GM12878 (cell line): ENCODE data around the gene RAP1A. TPM values are rescaled to one million over a fixed set of nuclear protein-coding genes. Genes with fewer than 3 reads are reported as not detected.
A peak's percentile ranks its signal among the peaks of the same experiment; 100 is the strongest.

ENCODE experiments used
- ATAC-seq: fragments of 200-7000 bp; cut with Tn5 transposase; 3 replicates; pipeline ENCODE4 v1.9.1; 2020; ENCODE audit warnings: mild to moderate bottlenecking, moderate library complexity
- BruUV-seq: library from RNA; stranded (reverse); fragments of 400-500 nt; replicated peaks from 2 replicates; lab custom pipeline; 2021; lab: Mats Ljungman, UMichigan
- CTCF ChIA-PET: fragments of 300-600 bp; sonication (Branson Sonifier 250); formaldehyde crosslinking; extraction: SDS; loops from one replicate; lab custom pipeline; 2021; ENCODE audit warnings: inconsistent platforms; lab: Yijun Ruan, JAX
- POLR2A ChIA-PET: fragments of 350-600 bp; formaldehyde crosslinking; extraction: SDS; loops from one replicate; lab custom pipeline; 2021; ENCODE audit warnings: inconsistent platforms; lab: Charles Lee
- RAD21 ChIA-PET: fragments of 300-600 bp; sonication (Branson Sonifier 250); formaldehyde crosslinking; loops from one replicate; lab custom pipeline; 2023; ENCODE audit warnings: antibody characterized with exemption; ENCODE audit not compliant: unreplicated experiment; lab: Charles Lee
- SMC1A ChIA-PET: fragments of 300-600 bp; sonication (Branson Sonifier 250); formaldehyde crosslinking; loops from one replicate; lab custom pipeline; 2023; ENCODE audit not compliant: unreplicated experiment, uncharacterized antibody; lab: Charles Lee
- DNase-seq: peaks from one replicate; pipeline ENCODE4 v3.0.0-alpha.2; 2011; ENCODE audit warnings: low read depth, low spot score
- FAIRE-seq: peaks from 3 replicates; lab custom pipeline; 2011; peaks lifted over from hg19 to GRCh38; lab: Jason Lieb, UNC
- H2AFZ ChIP-seq: 2 replicates; pipeline ENCODE4 v1.6.0; 2011; ENCODE audit warnings: low read depth, low read length, control low read depth; ENCODE audit not compliant: control insufficient read depth
- H3K27ac ChIP-seq: 2 replicates; pipeline ENCODE4 v1.5.1; 2011; ENCODE audit warnings: control low read depth; ENCODE audit not compliant: control insufficient read depth, insufficient read depth
- H3K27me3 ChIP-seq, 2 experiments: replicated peaks in 1 of 2; 2 replicates each; pipeline versions ENCODE4 v1.6.0 to v1.6.1; 2011; ENCODE audit warnings: low read length in 1 of 2; ENCODE audit not compliant: control insufficient read depth in 2 of 2, insufficient read depth in 2 of 2
- H3K36me3 ChIP-seq, 2 experiments: 2 replicates each; pipeline ENCODE4 v1.5.1; 2011; ENCODE audit warnings: low read length in 1 of 2; ENCODE audit not compliant: control insufficient read depth in 2 of 2, insufficient read depth in 2 of 2
- H3K4me1 ChIP-seq: 2 replicates; pipeline ENCODE4 v1.6.1; 2011; ENCODE audit warnings: mild to moderate bottlenecking, low read length, moderate library complexity, mixed read lengths; ENCODE audit not compliant: control insufficient read depth, insufficient read depth
- H3K4me2 ChIP-seq: 2 replicates; pipeline ENCODE4 v1.6.0; 2011; ENCODE audit warnings: control low read depth; ENCODE audit not compliant: control insufficient read depth, insufficient read depth
- H3K4me3 ChIP-seq: fragments of 200-600 bp; sonication (generic); 2 replicates; pipeline ENCODE4 v1.5.1; 2016
- H3K79me2 ChIP-seq: 2 replicates; pipeline ENCODE4 v1.6.0; 2011; ENCODE audit warnings: low read length; ENCODE audit not compliant: control insufficient read depth, insufficient read depth
- H3K9ac ChIP-seq: 2 replicates; pipeline ENCODE4 v1.8.0; 2011; ENCODE audit warnings: low read length, control low read depth, mixed read lengths; ENCODE audit not compliant: control insufficient read depth, insufficient read depth
- H3K9me3 ChIP-seq: replicated peaks from 3 replicates; pipeline ENCODE4 v1.5.1; 2011; ENCODE audit warnings: mild to moderate bottlenecking, low read length; ENCODE audit not compliant: control insufficient read depth, insufficient read depth
- H4K20me1 ChIP-seq: 2 replicates; pipeline ENCODE4 v1.6.0; 2011; ENCODE audit not compliant: control insufficient read depth, insufficient read depth
- CEBPB ChIP-seq, 2 experiments: fragments of 150-350 bp in 1 of 2; IDR thresholded peaks; 2 replicates each; pipeline ENCODE4 v1.6.1; 2012 to 2014; ENCODE audit warnings: low read depth in 2 of 2, low read length in 2 of 2, borderline replicate concordance in 1 of 2, inconsistent platforms in 1 of 2
- FOXK2 ChIP-seq: fragments of 450-650 bp; IDR thresholded peaks from 2 replicates; pipeline ENCODE4 v1.6.1; 2017; ENCODE audit warnings: mild to moderate bottlenecking, moderate library complexity
- IKZF2 ChIP-seq, 2 experiments: fragments of 450-650 bp; IDR thresholded peaks; 2 replicates each; pipeline ENCODE4 v1.6.1; 2017; ENCODE audit warnings: mild to moderate bottlenecking in 2 of 2, moderate library complexity in 2 of 2
- IRF3 ChIP-seq: fragments of 450-650 bp; IDR thresholded peaks from 2 replicates; pipeline ENCODE4 v1.6.1; 2014; ENCODE audit warnings: mild to moderate bottlenecking
- KDM1A ChIP-seq: fragments of 200-600 bp; sonication (generic); IDR thresholded peaks from 2 replicates; pipeline ENCODE4 v1.6.1; 2016; ENCODE audit warnings: borderline replicate concordance
- NBN ChIP-seq: fragments of 450-650 bp; IDR thresholded peaks from 2 replicates; pipeline ENCODE4 v1.6.1; 2016
- POLR2AphosphoS2 ChIP-seq: IDR thresholded peaks from 2 replicates; pipeline ENCODE4 v1.6.1; 2011; ENCODE audit warnings: low read depth, mild to moderate bottlenecking, low read length, improper control_type of control experiment, moderate library complexity
- POLR2AphosphoS5 ChIP-seq: IDR thresholded peaks from 2 replicates; pipeline ENCODE4 v1.6.1; 2011; ENCODE audit warnings: mild to moderate bottlenecking, low read length, inconsistent platforms
- RFX5 ChIP-seq: IDR thresholded peaks from 2 replicates; pipeline ENCODE4 v1.6.1; 2011; ENCODE audit warnings: low read depth, low read length, improper control_type of control experiment
- SMAD1 ChIP-seq: fragments of 450-650 bp; IDR thresholded peaks from 2 replicates; pipeline ENCODE4 v1.6.1; 2018; ENCODE audit warnings: mild to moderate bottlenecking, low read depth; ENCODE audit not compliant: partially characterized antibody
- STAT1 ChIP-seq: fragments of 450-650 bp; conservative IDR thresholded peaks from 2 replicates; pipeline ENCODE4 v1.6.1; 2014; ENCODE audit warnings: antibody characterized with exemption, mild to moderate bottlenecking
- YBX1 ChIP-seq: fragments of 450-650 bp; IDR thresholded peaks from 2 replicates; pipeline ENCODE4 v1.6.1; 2016; ENCODE audit warnings: antibody characterized with exemption
- WGBS: methylation state at CpG from one replicate; pipeline ENCODE4 v1.1.6; 2016; ENCODE audit warnings: low lambda C conversion rate; ENCODE audit not compliant: insufficient replicate concordance, insufficient coverage; ENCODE audit errors: missing lambda C conversion rate; 5-methylcytosine and 5-hydroxymethylcytosine counted together
- in situ Hi-C: fragments of 300-500 bp; cut with MboI; formaldehyde crosslinking; loops from 9 replicates; pipeline ENCODE4 v1.14.3; 2018; ENCODE audit warnings: mixed read lengths
- intact Hi-C: fragments of 100-400 bp; cut with micrococcal nuclease; formaldehyde crosslinking; loops from one replicate; pipeline ENCODE4 v1.14.2; 2022; ENCODE audit not compliant: unreplicated experiment
- polyA plus RNA-seq, 11 experiments: library from polyadenylated mRNA; depleted of rRNA in 4 of 11; unstranded in 6 of 11; stranded (reverse) in 5 of 11; fragments of >200 nt; fragmentation: Nextera tagmentation in 4 of 11; fragmentation: Illumina TruSeq in 1 of 11; extraction: Ambion mirVana in 4 of 11; extraction: Trizol in 1 of 11; gene quantifications; 1 replicate in 1 of 11; 2 replicates in 10 of 11; pipeline versions ENCODE4 v1.2.1 to v1.2.3, GENCODE V29; 2011 to 2016; ENCODE audit warnings: inconsistent platforms in 2 of 11, missing spikeins in 2 of 11, low read depth in 1 of 11
- total RNA-seq, 4 experiments: library from RNA; depleted of rRNA in 3 of 4; stranded (reverse); fragments of >200 nt in 3 of 4; fragmentation: Illumina TruSeq in 1 of 4; extraction: Trizol in 1 of 4; gene quantifications; 2 replicates each; pipeline versions ENCODE4 v1.2.1 to v1.2.3, GENCODE V29; 2013 to 2021

The RAP1A gene
- total and polyA plus RNA-seq, 10 of the 15 experiments (the other 5 are each of a cell fraction or from before 2014, with no cell fraction given): 38.4 to 213 (median 86.0) TPM

DNA sequence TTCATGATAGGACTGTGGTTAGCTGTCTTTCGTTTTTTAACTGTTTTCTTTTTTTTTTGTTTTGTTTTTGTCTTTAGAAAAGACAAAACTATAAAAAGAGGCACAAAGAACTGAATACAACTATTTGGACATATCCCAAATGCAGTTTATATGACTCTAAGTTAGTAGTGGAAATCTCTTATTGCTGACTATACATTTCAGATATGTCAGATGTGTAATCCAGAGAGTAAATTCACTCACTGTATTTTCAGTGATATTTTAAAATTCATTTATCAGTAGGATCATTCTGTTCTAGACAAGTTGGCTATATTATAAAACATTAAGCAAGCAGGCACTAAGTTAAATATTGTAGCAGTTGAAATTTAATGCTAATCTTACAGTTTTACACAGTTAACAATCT is 5.7 kb downstream of the RAP1A start:
- H3K27ac ChIP-seq: no peak overlapping the region
- in situ Hi-C loops (no loop called here), intact Hi-C loops (loop anchor here (2.0 to 5.0 kb wide), 2 partner anchors 33 to 116 kb away; no protein-coding TSS in a partner anchor)
- peaks cover 0 to 5% of the 10 kb centered on the region in 2 experiments; a peak in 1 of 4 replicates for H3K36me3 ChIP-seq
- H3K9ac ChIP-seq: no peak overlapping the region
- TF ChIP-seq POLR2AphosphoS2 (no peak), RFX5 (no peak), IKZF2 (IDR thresholded peaks at IDR 0.05) (no peak), IRF3 (no peak), SMAD1 (no peak), STAT1 (no peak), CEBPB (IDR thresholded peaks at IDR 0.05; ENCODE audit: borderline replicate concordance in 1 of 2, low read depth in 2 of 2, low read length in 2 of 2) (no peak), KDM1A (no peak), FOXK2 (no peak), NBN (no peak), POLR2AphosphoS5 (no peak), YBX1 (no peak)
- ChIA-PET SMC1A (interaction anchor here (0.9 to 16.8 kb wide), 10 partner anchors 8 to 116 kb away, joined by 3 to 446 read pairs (median 12); no protein-coding TSS in a partner anchor), CTCF (interaction anchor here (1.4 to 6.7 kb wide), 4 partner anchors 9 to 126 kb away, joined by 4 to 38 read pairs (median 8); no protein-coding TSS in a partner anchor), RAD21 (interaction anchor here (2.0 to 16.8 kb wide), 4 partner anchors 9 to 117 kb away, joined by 11 to 331 read pairs (median 107); no protein-coding TSS in a partner anchor), POLR2A (interaction anchor here (1.0 to 14.9 kb wide), 5 partner anchors 20 to 117 kb away, joined by 4 to 242 read pairs (median 9); no protein-coding TSS in a partner anchor)
- no peaks in the 10 kb centered on the region for H3K9me3 ChIP-seq
- ATAC-seq (no peak), DNase-seq (no peak), FAIRE-seq (no peak)
- H3K4me1 ChIP-seq: peaks cover 8% of the 10 kb centered on the region
- H3K27me3 ChIP-seq: no peaks in the 10 kb centered on the region
- no TSS peak for BruUV-seq
- WGBS: 0% methylated on average over 1 of the region's 1 CpG
- H2AFZ ChIP-seq: no peak overlapping the region
- peak overlapping the region; percentile 75 for H3K4me2 ChIP-seq
- H3K79me2 ChIP-seq: peaks cover 100% of the 10 kb centered on the region
- no peaks in the 10 kb centered on the region; the same call in none of the 2 replicates for H4K20me1 ChIP-seq
- peak overlapping the region; percentile 35 for H3K4me3 ChIP-seq
